ENCODE data around the gene GPR83.
"Not testable (repeated sequence)": the region's sequence is repeated elsewhere in the genome, so short reads cannot be mapped to it uniquely, and the experiment has no call there.

GPR83 gene

GRCh38 chr11:94379613-94380012, 21.6 kb downstream of the GPR83 start:
- in situ Hi-C loops (cut with HindIII; ENCODE audit: low sequenced_read_pairs): no loop called here

- in situ Hi-C loops (cut with HindIII; ENCODE audit: low sequenced_read_pairs): no loop called here
Observed at GRCh38 chr11:94376841-94377240, 24.4 kb downstream of the GPR83 start.

GRCh38 chr11:94370576-94370975, 30.6 kb downstream of the GPR83 start:
- in situ Hi-C loops (cut with HindIII; ENCODE audit: low sequenced_read_pairs): not testable (repeated sequence)

GRCh38 chr11:94350850-94351563, 50.2 kb downstream of the GPR83 start:
- in situ Hi-C loops (cut with HindIII; ENCODE audit: low sequenced_read_pairs): not testable (repeated sequence)

GRCh38 chr11:94346311-94346710, 54.9 kb downstream of the GPR83 start:
- in situ Hi-C loops (cut with HindIII; ENCODE audit: low sequenced_read_pairs): not testable (repeated sequence)

- in situ Hi-C loops (cut with HindIII; ENCODE audit: low sequenced_read_pairs): no loop called here
Observed at GRCh38 chr11:94343495-94343894, 57.7 kb downstream of the GPR83 start.

GRCh38 chr11:94342250-94342649, 59.0 kb downstream of the GPR83 start:
- in situ Hi-C loops (cut with HindIII; ENCODE audit: low sequenced_read_pairs): no loop called here

- in situ Hi-C loops (cut with HindIII; ENCODE audit: low sequenced_read_pairs): no loop called here
Observed at GRCh38 chr11:94338651-94339050, 62.6 kb downstream of the GPR83 start.

- in situ Hi-C loops (cut with HindIII; ENCODE audit: low sequenced_read_pairs): no loop called here
Observed at GRCh38 chr11:94336033-94336432, 65.2 kb downstream of the GPR83 start.

- in situ Hi-C loops (cut with HindIII; ENCODE audit: low sequenced_read_pairs): no loop called here
Observed at GRCh38 chr11:94332814-94333213, 68.4 kb downstream of the GPR83 start.

- in situ Hi-C loops (cut with HindIII; ENCODE audit: low sequenced_read_pairs): no loop called here
Observed at GRCh38 chr11:94330789-94331188, 70.4 kb downstream of the GPR83 start.

- in situ Hi-C loops (cut with HindIII; ENCODE audit: low sequenced_read_pairs): no loop called here
Observed at GRCh38 chr11:94329501-94329900, 71.7 kb downstream of the GPR83 start.

- in situ Hi-C loops (cut with HindIII; ENCODE audit: low sequenced_read_pairs): no loop called here
Observed at GRCh38 chr11:94328587-94329080, 72.6 kb downstream of the GPR83 start.

Measured in endothelial cell of hepatic sinusoid (primary cell).